Measurements from ENCODE around the gene STOML2. TPM values are rescaled to one million over a fixed set of nuclear protein-coding genes. Genes with fewer than 3 reads are reported as not detected.
"Not testable (repeated sequence)": the region's sequence is repeated elsewhere in the genome, so short reads cannot be mapped to it uniquely, and the experiment has no call there.

STOML2 gene, protein sequence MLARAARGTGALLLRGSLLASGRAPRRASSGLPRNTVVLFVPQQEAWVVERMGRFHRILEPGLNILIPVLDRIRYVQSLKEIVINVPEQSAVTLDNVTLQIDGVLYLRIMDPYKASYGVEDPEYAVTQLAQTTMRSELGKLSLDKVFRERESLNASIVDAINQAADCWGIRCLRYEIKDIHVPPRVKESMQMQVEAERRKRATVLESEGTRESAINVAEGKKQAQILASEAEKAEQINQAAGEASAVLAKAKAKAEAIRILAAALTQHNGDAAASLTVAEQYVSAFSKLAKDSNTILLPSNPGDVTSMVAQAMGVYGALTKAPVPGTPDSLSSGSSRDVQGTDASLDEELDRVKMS
- total RNA-seq = 100 to 1,000 TPM; 208 to 211 TPM

DNA sequence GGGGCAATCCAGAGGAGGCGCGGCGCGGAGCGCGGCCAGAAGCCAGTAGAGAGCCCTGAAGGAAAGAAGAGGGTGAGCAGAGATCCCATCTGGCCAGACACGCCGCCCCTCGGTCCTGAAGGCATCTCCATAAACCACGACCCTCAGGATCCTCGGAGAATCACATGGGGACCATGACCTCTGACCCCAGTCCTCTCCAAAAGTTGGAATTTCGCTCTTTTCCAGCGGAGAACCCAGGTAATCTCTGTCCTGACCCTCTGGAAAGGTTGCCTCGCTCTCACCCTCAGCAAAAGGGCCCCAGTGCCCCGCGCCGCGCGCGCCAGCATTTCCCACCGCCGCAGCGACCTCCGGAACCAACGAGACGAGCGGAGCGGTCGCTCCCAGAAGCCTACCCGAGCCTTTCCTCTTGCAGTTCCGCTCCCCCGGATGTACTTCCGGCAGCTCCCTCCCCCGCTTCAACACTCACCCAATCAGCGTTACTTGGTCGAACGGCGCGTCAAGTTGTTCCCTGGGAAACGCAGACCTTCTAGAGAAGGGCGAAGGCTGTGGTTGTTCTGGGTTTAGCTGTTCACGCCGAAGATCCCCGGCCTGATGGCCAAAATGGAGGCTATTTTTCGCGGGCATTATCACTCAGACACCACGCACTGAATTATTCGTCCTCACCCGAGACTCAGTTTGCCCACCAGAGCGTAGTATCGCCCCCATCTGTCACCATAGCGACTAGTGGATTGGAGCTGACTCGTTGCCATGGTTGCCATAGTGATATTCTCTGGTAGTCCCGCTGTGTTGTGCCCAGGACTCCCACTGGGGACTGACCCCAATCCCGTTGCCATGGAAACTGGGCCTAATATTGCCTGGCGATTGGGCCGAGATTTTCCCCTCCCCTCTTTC is at the start of gene STOML2:
TSS of gene STOML2 (minus strand) at position 363 of the 891 bp plus-strand sequence. CDS start at position 326, 37 bp downstream.
- Mint-ChIP-seq H3K27ac (peak within 1 kb of the TSS; percentile 97), H3K9me3 (no peaks in the 10 kb centered on the region), H3K36me3 (ENCODE audit: low read depth) (peaks cover 36% of the 10 kb centered on the region), H3K4me3 (peak within 1 kb of the TSS; percentile 98), H3K27me3 (no peaks in the 10 kb centered on the region), H3K4me1 (ENCODE audit: low read depth) (peaks cover 22% of the 10 kb centered on the region)
- TF ChIP-seq, protein P1, sequence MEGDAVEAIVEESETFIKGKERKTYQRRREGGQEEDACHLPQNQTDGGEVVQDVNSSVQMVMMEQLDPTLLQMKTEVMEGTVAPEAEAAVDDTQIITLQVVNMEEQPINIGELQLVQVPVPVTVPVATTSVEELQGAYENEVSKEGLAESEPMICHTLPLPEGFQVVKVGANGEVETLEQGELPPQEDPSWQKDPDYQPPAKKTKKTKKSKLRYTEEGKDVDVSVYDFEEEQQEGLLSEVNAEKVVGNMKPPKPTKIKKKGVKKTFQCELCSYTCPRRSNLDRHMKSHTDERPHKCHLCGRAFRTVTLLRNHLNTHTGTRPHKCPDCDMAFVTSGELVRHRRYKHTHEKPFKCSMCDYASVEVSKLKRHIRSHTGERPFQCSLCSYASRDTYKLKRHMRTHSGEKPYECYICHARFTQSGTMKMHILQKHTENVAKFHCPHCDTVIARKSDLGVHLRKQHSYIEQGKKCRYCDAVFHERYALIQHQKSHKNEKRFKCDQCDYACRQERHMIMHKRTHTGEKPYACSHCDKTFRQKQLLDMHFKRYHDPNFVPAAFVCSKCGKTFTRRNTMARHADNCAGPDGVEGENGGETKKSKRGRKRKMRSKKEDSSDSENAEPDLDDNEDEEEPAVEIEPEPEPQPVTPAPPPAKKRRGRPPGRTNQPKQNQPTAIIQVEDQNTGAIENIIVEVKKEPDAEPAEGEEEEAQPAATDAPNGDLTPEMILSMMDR (IDR thresholded peaks at IDR 0.05) = no peak
- intact Hi-C loops (cut with micrococcal nuclease) = no loop called here
- ATAC-seq = peak; percentile 98
- ChIA-PET POLR2A (interaction anchor here (1.1 to 3.9 kb wide), 8 partner anchors 9 to 372 kb away, joined by 3 to 40 read pairs (median 8); partner anchors contain the start of genes ATOSB, FANCG and VCP), CTCF (interaction anchor here (0.9 to 2.4 kb wide), 9 partner anchors 8 to 451 kb away, joined by 3 to 14 read pairs (median 4); partner anchors contain the start of gene VCP)
- peak; percentile 96 for DNase-seq

DNA sequence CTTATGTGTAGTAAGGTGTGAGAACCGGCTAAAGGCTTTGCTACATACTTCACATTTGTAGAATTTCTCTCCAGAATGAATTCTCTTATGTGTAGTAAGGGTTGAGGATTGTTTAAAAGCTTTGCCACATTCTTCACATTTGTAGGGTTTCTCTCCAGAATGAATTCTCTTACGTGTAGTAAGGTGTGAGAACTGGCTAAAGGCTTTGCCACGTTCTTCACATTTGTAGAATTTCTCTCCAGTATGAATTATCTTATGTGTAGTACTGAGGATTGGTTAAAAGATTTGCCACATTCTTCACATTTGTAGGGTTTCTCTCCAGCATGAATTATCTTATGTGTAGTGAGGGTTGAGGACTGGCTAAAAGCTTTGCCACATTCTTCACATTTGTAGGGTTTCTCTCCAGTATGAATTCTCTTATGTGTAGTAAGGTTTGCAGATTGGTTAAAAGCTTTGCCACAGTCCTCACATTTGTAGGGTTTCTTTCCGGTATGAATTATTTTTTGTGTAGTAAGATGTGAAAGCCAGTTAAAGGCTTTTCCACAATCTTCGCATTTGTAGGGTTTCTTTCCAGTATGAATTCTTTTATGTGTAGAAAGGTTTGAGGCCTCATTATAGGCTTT is 45.1 kb upstream of the STOML2 start:
- CTCF ChIA-PET = not testable (repeated sequence)

DNA sequence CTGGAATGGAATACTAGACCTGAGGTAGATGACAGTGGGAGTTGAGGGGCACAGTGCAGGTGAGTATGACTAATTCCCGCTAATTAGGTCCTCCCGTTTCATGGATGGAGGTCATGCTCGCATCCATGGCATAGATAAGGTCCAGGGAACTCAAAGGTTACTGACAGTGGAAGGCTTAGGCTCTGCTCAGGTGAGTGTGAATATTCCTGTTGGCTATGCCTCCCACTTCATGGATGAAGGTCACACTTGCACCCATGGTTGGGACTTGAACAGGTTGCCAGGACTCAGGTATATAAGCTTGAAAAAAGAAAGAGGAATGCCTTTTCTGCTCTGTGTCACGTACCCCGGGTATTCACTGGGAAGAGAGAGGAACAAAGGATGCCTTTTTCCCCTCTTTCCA is 39.1 kb upstream of the STOML2 start:
- H3K27me3 Mint-ChIP-seq = no peaks in the 10 kb centered on the region
- POLR2A ChIA-PET = no interaction called here
- no peaks in the 10 kb centered on the region for H3K4me1 Mint-ChIP-seq (ENCODE audit: low read depth)
- intact Hi-C loops (cut with micrococcal nuclease) = no loop called here
- H3K36me3 Mint-ChIP-seq (ENCODE audit: low read depth) = peaks cover 3% of the 10 kb centered on the region
- CTCF ChIA-PET = no interaction called here
- H3K27ac Mint-ChIP-seq = no peak overlapping the region
- DNase-seq (no peak), ATAC-seq (no peak)
- TF ChIP-seq, protein P1 (IDR thresholded peaks at IDR 0.05) = no peak
- H3K4me3 Mint-ChIP-seq = no peak overlapping the region
- peaks cover 15% of the 10 kb centered on the region for H3K9me3 Mint-ChIP-seq

More for the DNA sequence above, 45.1 kb upstream of the STOML2 start:
- H3K4me1 Mint-ChIP-seq (ENCODE audit: low read depth); H3K36me3 Mint-ChIP-seq (ENCODE audit: low read depth); H3K27me3 Mint-ChIP-seq; ATAC-seq; DNase-seq; intact Hi-C loops (cut with micrococcal nuclease); H3K4me3 Mint-ChIP-seq; POLR2A ChIA-PET; H3K27ac Mint-ChIP-seq: not testable (repeated sequence)
- H3K9me3 Mint-ChIP-seq = peaks cover 31% of the 10 kb centered on the region

DNA sequence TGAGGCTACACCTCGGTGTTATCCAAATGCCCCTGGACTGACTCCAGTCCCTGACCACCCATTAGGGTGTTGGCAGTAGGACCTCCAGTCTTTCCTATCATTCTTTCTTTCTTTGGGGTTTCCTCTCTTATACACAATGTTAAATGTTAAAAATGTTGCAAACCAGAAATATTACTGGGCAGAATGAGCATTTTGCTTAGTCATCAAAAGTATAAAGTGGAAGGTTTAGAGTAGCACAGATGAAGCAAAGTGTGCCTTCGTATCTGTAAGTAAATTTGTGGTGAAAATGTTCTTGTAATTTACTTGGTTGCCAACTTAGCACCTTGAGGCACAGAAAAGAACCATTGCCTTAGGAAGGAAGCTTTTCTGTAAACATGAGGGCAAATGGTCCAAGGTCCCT is 37.2 kb upstream of the STOML2 start:
- Mint-ChIP-seq H3K4me3 (no peak overlapping the region), H3K27ac (no peak overlapping the region), H3K9me3 (peaks cover 11% of the 10 kb centered on the region), H3K4me1 (ENCODE audit: low read depth) (no peaks in the 10 kb centered on the region), H3K36me3 (ENCODE audit: low read depth) (peaks cover 2% of the 10 kb centered on the region), H3K27me3 (no peaks in the 10 kb centered on the region)
- intact Hi-C loops (cut with micrococcal nuclease) = no loop called here
- TF ChIP-seq, protein P1 (IDR thresholded peaks at IDR 0.05) = no peak
- ChIA-PET CTCF (no interaction called here), POLR2A (no interaction called here)
- ATAC-seq (no peak), DNase-seq (no peak)

DNA sequence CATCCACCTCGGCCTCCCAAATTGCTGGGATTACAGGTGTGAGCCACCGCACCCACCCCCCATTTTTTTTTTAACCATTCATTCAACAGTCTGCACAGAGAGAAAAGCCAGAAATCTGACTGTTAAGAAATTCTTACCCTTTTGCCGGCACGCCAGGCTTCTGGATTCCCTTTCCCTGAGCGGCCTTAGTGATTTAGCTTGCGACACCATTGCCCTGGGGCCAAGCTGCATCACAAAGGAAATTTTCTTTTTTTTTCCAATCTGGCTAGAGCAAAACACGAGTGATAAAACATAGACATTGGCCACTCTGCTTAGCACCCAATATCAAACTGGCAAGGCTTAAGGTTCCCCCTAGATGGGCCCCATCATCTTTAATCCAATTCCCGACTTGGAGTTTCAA is 33.9 kb upstream of the STOML2 start:
- DNase-seq = no peak
- no peaks in the 10 kb centered on the region for H3K36me3 Mint-ChIP-seq (ENCODE audit: low read depth)
- intact Hi-C loops (cut with micrococcal nuclease) = no loop called here
- CTCF ChIA-PET = no interaction called here
- H3K27ac Mint-ChIP-seq = no peak overlapping the region
- no peaks in the 10 kb centered on the region for H3K27me3 Mint-ChIP-seq
- POLR2A ChIA-PET = no interaction called here
- TF ChIP-seq, protein P1 (IDR thresholded peaks at IDR 0.05) = no peak
- H3K9me3 Mint-ChIP-seq = peaks cover 1% of the 10 kb centered on the region
- H3K4me3 Mint-ChIP-seq = no peak overlapping the region
- no peaks in the 10 kb centered on the region for H3K4me1 Mint-ChIP-seq (ENCODE audit: low read depth)
- no peak for ATAC-seq

Measured in activated CD8-positive, alpha-beta T cell treated with anti-CD3 and anti-CD28 coated beads for 36 hours (primary cell).